Thymus (tissue), 11 donors: ENCODE results near the gene CEBPA. TPM values are rescaled to one million over a fixed set of nuclear protein-coding genes. Genes with fewer than 3 reads are reported as not detected.

ENCODE experiments used
- DNase-seq, 9 donors: peaks; one replicate each; pipeline ENCODE4 v3.0.0-alpha.2; 2013; ENCODE audit warnings: low spot score in 9 of 9, low read depth in 6 of 9, missing footprints in 1 of 9
- H3K27ac ChIP-seq, 2 donors: one replicate each; pipeline ENCODE4 v1.5.1; 2013; ENCODE audit warnings: control low read depth in 1 of 2, low read depth in 1 of 2, low read length in 1 of 2, mild to moderate bottlenecking in 1 of 2, moderate library complexity in 1 of 2
- H3K27me3 ChIP-seq, 2 donors: one replicate each; pipeline ENCODE4 v1.5.1; 2013; ENCODE audit warnings: low read length in 1 of 2; ENCODE audit not compliant: control insufficient read depth in 2 of 2, insufficient read depth in 1 of 2
- H3K36me3 ChIP-seq, 2 donors: one replicate each; pipeline ENCODE4 v1.5.1; 2013; ENCODE audit warnings: low read length in 1 of 2, mild to moderate bottlenecking in 1 of 2, moderate library complexity in 1 of 2; ENCODE audit not compliant: control insufficient read depth in 2 of 2, insufficient read depth in 2 of 2
- H3K4me1 ChIP-seq, 2 donors: one replicate each; pipeline ENCODE4 v1.5.1; 2013; ENCODE audit warnings: low read length in 2 of 2; ENCODE audit not compliant: control insufficient read depth in 2 of 2, insufficient read depth in 2 of 2
- H3K4me3 ChIP-seq, 2 donors: one replicate each; pipeline ENCODE4 v1.5.1; 2013; ENCODE audit warnings: low read length in 2 of 2, control low read depth in 1 of 2, mild to moderate bottlenecking in 1 of 2
- H3K9me3 ChIP-seq, 2 donors: one replicate each; pipeline ENCODE4 v1.5.1; 2013; ENCODE audit warnings: low read length in 1 of 2, mild to moderate bottlenecking in 1 of 2; ENCODE audit not compliant: control insufficient read depth in 2 of 2, insufficient read depth in 1 of 2
- WGBS: extraction: QIAGEN DNeasy Blood & Tissue Kit; methylation state at CpG from one replicate; pipeline ENCODE4 v1.1.7; 2013; 5-methylcytosine and 5-hydroxymethylcytosine counted together
- polyA plus RNA-seq: library from polyadenylated mRNA; stranded (reverse); fragments of 200-250 nt; gene quantifications from one replicate; pipeline ENCODE4 v1.2.3, GENCODE V29; 2013
- total RNA-seq: library from RNA; stranded (reverse); fragments of 120-200 nt; gene quantifications from one replicate; pipeline ENCODE4 v1.2.4, GENCODE V29; 2013
- donor health status: healthy.

Gene CEBPA
- total and polyA plus RNA-seq, 2 donors, result 7.0 to 10.1 TPM

DNA sequence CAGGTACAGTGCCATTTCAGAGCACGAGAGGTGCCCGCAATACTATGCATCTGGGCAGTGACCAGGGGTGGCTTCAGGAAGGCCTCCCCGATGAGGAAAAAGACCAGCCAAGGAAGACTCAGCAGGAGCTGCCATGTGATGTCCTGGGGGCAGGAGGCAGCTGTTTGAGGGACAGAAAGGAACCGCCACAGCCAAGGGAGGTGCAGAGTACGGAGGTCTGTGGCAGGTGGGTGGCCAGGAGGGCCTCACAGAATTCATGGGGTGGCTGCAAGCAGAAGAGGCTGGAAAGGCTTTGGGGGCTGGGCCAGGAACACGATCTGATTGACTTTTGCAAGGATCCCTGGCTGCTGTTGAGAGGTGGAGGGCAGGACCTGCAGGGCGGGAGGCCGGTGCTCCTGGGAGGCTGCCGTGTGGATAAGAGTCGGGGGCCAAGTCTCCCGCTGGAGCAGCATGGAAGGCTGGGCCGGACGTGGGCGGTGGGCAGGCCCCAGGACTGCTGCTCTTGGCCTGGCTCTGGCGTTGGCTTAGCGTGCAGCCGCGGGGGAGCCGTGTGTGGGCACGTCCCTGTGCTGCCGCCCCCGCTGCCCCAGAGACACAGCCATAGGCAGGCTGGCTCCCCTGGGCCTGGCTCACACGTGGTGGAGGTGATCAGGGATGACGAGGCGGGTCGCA, 29.1 kb downstream of the CEBPA start:
- H3K27me3 ChIP-seq, result no peaks in the 10 kb centered on the region
- no peak overlapping the region for H3K4me3 ChIP-seq
- no peak overlapping the region for H3K27ac ChIP-seq
- WGBS, result 91% methylated on average over 26 of the region's 26 CpGs
- no peaks in the 10 kb centered on the region for H3K36me3 ChIP-seq
- no peaks in the 10 kb centered on the region for H3K9me3 ChIP-seq
- H3K4me1 ChIP-seq, result no peaks in the 10 kb centered on the region
- DNase-seq, result no peak

DNA sequence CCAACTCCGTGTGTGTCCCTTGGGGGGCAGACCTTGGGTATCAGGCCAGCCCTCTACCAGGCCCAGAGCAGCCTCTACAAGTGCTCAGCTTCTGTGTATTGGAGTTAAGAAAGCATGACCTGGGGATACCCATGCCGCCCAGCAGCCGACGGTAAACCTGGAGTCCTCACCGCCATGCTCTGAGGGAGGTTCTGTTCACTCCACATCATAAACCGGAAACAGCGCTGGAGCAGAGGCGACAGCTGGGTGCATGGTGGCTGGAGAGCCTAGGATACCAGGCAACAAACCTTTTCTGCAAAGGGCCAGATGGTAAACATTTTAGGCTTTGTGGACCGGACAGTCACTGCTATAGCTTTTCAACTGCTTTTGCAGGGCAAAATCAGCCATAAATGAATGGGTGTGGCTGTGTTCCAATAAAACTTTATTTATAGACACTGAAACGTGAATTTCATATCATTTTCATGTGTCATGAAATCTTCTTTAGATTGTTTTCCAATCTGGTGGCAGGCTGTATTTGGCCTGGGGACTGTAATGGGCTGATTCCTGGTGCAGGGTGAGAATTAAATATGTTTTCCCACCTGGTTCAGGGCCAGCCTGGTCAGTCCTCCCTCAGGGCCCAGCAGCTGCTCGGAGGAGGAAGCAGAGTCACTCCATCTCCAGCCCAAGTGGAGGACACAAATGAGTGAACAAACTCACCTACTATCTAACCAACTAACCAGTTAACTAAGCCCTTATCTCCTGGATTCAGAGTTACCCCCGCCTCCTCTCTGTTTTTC, 30.9 kb downstream of the CEBPA start:
- no peak overlapping the region for H3K4me3 ChIP-seq
- no peak overlapping the region for H3K27ac ChIP-seq
- DNase-seq, result no peak
- H3K4me1 ChIP-seq, result no peaks in the 10 kb centered on the region
- WGBS, result 96% methylated on average over 12 of the region's 12 CpGs
- no peaks in the 10 kb centered on the region for H3K36me3 ChIP-seq
- H3K27me3 ChIP-seq, result no peaks in the 10 kb centered on the region
- H3K9me3 ChIP-seq, result no peaks in the 10 kb centered on the region

DNA sequence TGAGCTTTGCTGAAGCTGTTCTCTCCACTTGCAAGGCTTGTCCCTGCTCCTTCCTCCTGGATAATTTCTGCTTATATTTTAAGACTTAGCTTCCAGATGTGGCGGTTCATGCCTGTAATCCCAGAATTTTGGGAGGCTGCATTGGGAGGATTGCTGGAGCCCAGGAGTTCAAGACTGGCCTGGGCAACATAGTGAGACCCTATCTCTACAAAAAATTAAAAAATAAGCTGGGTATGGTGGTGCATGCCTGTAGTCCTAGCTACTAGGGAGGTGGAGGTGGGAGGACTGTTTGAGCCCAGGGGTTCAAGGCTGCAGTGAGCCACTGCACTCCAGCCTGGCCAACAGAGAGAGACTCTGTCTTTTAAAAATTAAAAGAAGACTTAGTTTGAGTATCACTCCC, 31.6 kb downstream of the CEBPA start:
- 97% methylated on average over 1 of the region's 1 CpG for WGBS
- Histone ChIP-seq H3K4me3 (no peak overlapping the region), H3K9me3 (no peaks in the 10 kb centered on the region), H3K4me1 (no peaks in the 10 kb centered on the region), H3K27me3 (no peaks in the 10 kb centered on the region), H3K27ac (no peak overlapping the region), H3K36me3 (no peaks in the 10 kb centered on the region)
- DNase-seq, result no peak

DNA sequence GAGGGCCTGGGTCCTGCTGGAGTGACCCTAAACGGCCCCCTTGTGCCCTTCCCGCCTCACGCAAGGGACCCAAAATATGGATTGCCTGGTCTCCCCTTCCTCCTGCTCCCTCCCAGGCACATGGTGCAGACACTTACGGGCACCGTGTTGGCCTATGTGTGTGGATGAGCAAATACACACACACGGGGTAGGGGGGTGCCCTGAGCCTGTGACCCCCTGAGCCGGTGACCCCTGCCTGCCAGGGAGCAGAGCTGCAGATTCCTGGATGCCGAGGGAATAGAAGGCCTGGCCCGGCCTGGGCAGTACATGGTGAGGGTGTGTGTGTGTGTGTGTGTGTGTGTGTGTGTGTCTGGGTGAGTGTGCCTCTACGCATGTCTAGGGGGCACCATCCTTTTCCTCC, 33.3 kb downstream of the CEBPA start:
- WGBS, result 96% methylated on average over 10 of the region's 10 CpGs
- Histone ChIP-seq H3K9me3 (no peaks in the 10 kb centered on the region), H3K27me3 (no peaks in the 10 kb centered on the region), H3K4me1 (no peaks in the 10 kb centered on the region), H3K36me3 (no peaks in the 10 kb centered on the region), H3K27ac (no peak overlapping the region), H3K4me3 (no peak overlapping the region)
- DNase-seq, result no peak

DNA sequence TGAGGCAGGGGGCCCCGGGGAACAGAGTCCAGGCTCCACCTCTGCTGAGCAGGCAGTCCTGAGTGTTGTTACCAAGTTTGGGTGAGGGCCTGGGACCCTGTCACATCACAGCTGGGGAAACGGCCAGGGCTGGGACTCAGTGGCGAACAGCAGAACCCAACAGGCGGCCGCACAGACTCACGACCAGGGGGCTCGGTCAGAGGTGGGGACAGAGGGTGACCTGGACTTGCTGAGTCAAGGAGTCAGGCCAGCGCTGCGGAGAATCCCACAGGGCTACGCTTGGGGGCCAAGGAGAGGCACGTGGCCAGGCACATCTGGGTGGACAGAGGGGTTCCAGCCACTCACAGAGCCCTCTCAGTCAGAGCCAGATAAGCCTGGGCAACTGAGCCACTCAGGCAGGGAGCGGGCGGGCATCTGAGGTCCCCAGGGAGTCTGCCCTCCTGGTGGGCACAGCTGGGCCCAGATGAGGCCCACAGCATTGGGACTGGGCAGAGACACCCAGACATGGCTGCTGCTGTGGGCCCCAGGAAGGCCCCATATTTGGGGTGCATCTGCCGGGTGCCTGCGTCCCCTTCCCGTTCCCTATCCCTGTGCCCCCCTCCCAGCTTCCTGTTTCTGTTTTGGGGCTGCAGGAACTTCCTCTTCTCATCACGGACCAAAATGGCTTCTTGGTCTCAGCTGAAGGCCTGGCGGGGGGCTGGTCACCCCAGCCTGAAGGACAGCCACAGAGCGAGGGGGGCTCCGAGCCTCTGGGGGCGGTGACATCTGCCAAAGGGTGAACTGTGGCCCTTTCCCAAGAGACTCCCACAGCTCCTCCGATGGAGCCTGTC, 34.0 kb downstream of the CEBPA start:
- no peak for DNase-seq
- Histone ChIP-seq H3K27ac (no peak overlapping the region), H3K4me3 (no peak overlapping the region), H3K27me3 (no peaks in the 10 kb centered on the region), H3K4me1 (no peaks in the 10 kb centered on the region), H3K9me3 (no peaks in the 10 kb centered on the region), H3K36me3 (no peaks in the 10 kb centered on the region)
- WGBS, result 80% methylated on average over 22 of the region's 22 CpGs

DNA sequence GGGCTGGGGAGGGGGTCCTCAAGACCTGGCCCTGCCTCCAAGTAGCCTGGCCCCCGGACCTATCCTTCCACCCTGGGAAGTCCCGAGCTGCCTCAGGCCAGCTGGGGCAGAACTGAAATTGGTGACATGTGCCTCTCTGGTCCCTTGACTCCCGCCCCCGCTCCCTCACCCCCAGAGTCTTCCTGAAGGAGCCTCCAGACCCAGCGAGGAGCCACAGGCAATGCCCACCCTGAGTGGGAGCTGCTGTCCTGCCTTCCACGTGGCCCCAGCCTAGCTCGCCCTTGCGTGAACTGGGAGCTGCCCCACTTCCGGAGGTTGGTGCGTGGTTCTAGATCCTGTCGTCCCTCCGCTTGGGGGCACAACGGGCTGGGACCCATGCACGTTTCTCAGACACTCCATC, 34.6 kb downstream of the CEBPA start:
- DNase-seq, result no peak
- Histone ChIP-seq H3K27me3 (no peaks in the 10 kb centered on the region), H3K9me3 (no peaks in the 10 kb centered on the region), H3K4me3 (no peak overlapping the region), H3K4me1 (no peaks in the 10 kb centered on the region), H3K36me3 (no peaks in the 10 kb centered on the region), H3K27ac (no peak overlapping the region)
- WGBS, result 91% methylated on average over 14 of the region's 14 CpGs

DNA sequence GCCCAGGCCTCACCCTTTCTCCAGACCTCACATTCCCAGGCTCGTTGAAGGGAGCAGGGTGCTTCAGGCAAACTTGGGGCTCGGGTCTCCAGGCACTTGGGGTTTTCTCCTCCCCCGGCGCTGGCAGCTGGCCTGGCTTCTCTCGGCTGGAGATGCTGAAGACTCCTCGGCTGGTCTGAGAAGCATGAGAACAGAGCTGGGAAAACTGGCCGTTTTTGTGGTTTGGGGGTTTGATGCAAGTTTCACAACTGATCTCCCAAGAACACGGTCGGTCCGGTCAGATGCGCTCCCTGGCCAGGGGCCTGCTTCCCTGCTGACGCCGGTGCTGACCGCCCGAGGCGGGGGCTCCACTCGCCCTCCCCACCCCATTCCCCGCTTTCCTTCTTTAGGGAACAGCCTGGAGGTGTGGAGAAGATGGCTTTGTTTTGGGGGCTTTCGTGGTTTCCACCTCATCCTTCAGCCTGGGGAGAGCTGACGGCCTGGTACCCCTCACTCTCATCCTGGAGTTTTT, 35.3 kb downstream of the CEBPA start:
- WGBS, result 85% methylated on average over 20 of the region's 20 CpGs
- H3K27ac ChIP-seq, result no peak overlapping the region
- H3K4me3 ChIP-seq, result no peak overlapping the region
- DNase-seq, result no peak
- H3K27me3 ChIP-seq, result no peaks in the 10 kb centered on the region
- H3K4me1 ChIP-seq, result no peaks in the 10 kb centered on the region
- H3K36me3 ChIP-seq, result no peaks in the 10 kb centered on the region
- no peaks in the 10 kb centered on the region for H3K9me3 ChIP-seq

DNA sequence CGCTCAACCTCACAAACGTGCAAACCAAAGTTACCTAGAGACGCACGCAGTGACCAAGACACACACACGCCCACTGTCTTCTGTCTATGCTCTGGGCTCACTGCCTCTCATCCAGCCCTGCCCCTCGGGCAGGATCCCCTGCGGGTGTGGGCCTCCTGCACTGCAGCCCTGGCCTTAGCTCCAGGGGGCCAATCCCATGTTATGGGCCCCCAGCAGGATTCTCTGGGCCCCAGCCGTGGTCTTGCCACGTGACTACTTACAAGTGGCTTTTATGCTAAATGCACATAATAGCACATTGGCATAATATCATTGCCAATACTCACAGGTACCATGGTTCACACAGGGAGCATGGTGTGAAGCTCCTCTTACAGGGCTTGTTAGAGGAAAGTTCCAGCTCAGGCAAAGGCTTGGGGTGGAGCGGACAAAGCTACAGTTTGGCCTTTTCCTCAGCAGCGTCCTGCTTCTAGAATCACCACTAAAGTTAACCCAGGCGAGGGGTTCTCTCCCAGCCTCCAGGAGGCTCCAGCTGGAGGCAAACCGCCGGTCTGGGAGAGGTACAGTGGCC, 37.4 kb downstream of the CEBPA start:
- no peaks in the 10 kb centered on the region for H3K36me3 ChIP-seq
- H3K4me3 ChIP-seq, result no peak overlapping the region
- WGBS, result 96% methylated on average over 14 of the region's 14 CpGs
- H3K9me3 ChIP-seq, result no peaks in the 10 kb centered on the region
- no peak for DNase-seq
- H3K27ac ChIP-seq, result no peak overlapping the region
- peaks cover 3 to 15% of the 10 kb centered on the region in 2 donors for H3K27me3 ChIP-seq
- no peaks in the 10 kb centered on the region for H3K4me1 ChIP-seq
